ENCODE measurements around the gene CEACAM3.
A peak's percentile ranks its signal among the peaks of the same experiment; 100 is the strongest.

The CEACAM3 gene

GRCh38 chr19:41793414-41793727 lies 3.0 kb upstream of the CEACAM3 start:
- DNase-seq, result no peak

- peak; percentile 53 for DNase-seq
Observed at GRCh38 chr19:41795031-41795461, 1.3 kb upstream of the CEACAM3 start.

DNA sequence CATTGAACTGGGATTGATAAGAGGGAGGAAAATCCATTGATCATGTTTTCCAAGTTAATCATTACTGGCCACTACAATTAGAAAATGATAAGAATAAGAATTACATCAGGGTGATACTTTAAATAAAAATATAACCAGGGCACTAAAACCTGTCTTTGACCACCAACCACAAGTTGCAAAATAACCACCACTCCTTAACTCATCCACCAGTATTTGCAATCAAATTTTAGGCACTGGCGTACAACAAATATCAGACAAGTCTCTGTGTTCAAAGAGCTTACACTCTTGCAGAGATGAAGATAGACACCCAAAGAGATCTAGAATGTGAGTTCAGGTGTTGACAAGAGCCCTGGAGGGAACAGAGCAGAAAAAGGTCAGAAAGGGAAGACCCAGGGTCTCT lies 514 bp downstream of the CEACAM3 start:
- no peak for DNase-seq

GRCh38 chr19:41799444-41800000 lies 3.1 kb downstream of the CEACAM3 start:
- no peak for DNase-seq

GRCh38 chr19:41801031-41801430 lies 4.6 kb downstream of the CEACAM3 start:
- no peak for DNase-seq

DNA sequence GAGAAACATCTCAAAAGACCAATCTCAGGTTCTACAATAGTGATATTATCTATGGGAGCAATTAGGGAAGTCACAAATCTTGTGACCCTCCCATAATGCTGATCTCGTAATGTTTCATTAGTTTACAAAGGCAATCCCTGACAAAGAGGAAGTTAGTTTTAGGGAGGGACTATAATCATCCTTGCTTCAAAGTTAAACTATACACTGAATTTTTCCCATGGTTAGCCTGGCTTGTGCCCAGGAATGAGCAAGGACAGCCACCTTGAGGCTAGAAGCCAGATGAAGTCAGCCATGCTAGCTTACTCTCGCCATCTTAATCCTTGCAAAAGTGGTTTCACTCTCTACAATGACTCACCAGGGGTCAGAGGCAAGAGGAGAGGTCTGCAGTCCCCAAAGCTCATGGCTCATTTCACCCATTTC lies 5.4 kb downstream of the CEACAM3 start:
- DNase-seq, result no peak

DNA sequence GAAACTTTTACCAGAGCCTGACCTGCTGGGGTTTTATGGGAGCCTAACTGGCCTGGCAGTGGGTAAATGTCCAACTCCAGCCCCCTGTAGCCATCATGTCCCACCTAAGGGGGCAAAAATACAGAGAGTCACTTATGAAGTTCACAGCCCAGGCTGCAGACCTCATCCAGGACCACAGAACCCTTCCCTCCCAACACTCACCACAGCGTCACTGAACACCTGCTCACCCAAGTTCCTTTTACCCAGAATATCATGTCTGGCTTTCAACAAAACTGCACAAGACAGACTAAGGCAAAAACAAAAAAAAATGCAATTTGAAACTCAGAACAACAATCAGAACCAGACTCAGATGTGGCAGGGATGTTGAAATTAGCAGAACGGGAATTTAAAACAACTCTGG lies 6.4 kb downstream of the CEACAM3 start:
- no peak for DNase-seq

DNA sequence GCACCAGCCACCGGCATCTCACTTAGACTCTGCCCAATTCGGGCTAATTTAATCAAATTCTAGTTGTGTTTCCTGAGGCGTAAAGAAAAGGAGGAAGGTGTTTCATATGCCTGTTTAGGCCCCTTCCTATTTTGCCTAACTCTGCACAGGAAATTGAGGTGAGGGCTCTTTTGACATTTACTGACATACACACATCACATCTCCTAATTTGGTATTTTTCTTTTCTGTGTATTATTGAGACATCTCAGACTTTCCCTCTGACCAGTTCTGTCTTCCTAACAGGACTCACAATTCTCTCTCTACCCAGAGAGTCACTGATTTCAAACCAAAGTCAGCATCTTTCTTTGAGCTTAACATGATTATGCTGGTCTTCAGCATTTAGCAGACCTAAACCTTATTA lies 7.9 kb downstream of the CEACAM3 start:
- no peak for DNase-seq

DNA sequence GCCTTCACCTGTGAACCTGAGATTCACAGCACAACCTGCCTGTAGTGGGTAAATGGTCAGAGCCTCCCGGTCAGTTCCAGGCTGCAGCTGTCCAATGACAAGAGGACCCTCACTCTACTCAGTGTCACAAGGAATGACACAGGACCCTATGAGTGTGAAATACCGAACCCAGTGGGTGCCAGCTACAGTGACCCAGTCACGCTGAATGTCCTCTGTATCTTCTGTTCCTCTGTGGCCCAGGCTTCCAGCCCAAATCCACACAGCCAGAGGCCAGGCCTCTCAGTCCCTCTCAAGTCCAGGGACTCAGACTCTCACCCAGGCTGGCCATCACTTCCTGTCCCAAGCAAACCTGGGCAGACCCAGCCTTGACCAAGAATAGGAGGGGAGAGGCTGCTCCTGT lies 10.8 kb downstream of the CEACAM3 start:
- DNase-seq, result no peak

DNA sequence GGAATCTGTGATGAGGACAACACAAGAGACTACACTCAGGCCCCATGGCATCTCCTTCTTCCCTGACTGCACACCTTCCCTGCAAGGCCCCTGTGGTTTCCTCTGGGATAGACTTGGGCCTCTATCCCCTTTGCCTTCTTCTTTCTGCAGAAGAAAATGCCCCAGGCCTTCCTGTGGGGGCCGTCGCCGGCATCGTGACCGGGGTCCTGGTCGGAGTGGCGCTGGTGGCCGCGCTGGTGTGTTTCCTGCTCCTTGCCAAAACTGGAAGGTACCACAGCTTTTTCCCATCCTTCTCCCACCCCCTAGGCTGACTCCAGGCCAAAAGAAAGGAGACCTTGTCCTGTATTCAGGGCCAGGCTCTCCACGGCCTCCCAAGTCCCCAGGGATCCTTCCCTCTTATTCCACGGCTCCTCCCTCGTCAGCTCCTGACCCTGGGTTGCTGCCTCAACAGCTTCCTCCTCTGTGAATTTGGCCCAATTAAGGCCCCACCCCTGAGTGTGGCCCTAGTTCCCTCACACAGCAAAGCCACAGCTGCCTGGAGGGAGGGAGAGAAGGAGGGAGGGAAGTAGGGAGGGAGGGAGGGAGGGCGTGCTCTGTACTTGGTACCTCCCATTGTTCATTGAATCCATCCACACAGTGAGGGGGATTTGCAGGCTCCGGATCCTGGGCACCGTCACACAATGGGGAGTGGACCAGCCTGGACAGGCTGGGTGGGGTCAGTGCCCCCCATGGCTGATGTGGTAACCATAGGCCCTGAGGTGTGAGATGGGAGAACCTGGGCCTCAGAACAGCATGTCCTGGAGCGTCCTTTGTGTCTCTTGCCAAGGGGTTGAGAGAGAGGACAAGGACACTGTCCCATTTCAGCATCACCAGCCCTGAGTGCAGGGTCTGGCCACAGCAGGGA lies 12.5 kb downstream of the CEACAM3 start:
- DNase-seq, result no peak

DNA sequence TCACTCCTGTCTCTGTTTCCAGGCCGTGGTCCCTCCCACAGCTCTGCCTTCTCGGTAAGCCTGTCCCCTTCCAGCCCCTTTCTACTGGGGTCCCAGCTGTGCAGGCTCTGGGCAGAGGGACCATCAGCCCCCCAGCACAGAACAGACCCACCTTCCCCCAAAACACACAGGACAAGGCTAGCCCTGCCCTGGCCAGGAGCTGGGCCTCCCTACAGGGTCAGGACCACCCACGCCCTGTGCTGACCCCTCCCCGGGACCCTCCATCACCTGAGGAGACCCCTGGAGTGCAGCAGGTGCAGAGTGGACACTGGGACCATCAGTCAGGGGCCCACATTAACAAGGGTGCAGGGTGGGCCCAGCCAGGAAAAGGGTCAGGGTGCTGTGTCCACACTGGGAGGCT lies 13.9 kb downstream of the CEACAM3 start:
- DNase-seq, result no peak

DNA sequence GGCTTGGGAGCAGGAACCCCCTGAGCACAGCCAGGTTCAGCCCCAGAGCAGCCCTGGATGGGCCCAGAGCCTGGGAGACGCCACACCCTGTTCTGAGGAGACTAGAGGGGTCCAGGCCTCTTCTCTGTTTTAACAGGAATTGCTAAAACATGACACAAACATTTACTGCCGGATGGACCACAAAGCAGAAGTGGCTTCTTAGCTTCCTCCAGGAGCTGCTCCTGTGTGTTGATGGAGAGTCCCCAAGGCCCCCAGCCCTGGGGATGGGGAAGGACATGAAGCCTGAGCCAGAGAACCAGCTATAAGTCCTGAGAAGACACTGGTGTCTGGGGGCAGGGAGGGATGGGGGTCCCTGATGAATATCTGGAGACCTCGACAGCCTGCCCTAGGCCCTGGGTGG lies 14.6 kb downstream of the CEACAM3 start:
- no peak for DNase-seq

DNA sequence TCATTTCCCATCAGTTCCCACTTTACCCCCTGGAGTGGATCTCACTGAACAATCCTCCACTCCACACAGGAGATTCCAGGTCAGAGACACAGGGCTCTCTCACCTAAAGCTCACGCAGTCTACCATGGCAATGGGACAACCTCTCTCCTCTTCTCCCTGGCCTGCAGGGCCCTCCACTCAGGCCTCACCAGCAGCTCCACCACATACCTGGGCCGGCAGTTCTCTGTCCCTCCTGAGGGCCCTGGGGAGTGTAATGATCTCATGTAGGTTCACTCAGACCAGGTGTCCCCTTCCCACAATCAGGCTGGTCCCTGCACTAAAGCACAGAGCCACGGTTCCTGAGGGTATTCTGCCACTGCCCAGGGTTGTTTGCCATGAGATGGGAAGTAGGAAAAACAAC lies 15.6 kb downstream of the CEACAM3 start:
- DNase-seq, result no peak

- DNase-seq, result no peak
Observed at GRCh38 chr19:41813911-41814310, 17.5 kb downstream of the CEACAM3 start.

- no peak for DNase-seq
Observed at GRCh38 chr19:41815301-41815700, 18.9 kb downstream of the CEACAM3 start.

- DNase-seq, result no peak
Observed at GRCh38 chr19:41816761-41817160, 20.4 kb downstream of the CEACAM3 start.

GRCh38 chr19:41821003-41821735 lies 24.8 kb downstream of the CEACAM3 start:
- peak; percentile 6 for DNase-seq

DNA sequence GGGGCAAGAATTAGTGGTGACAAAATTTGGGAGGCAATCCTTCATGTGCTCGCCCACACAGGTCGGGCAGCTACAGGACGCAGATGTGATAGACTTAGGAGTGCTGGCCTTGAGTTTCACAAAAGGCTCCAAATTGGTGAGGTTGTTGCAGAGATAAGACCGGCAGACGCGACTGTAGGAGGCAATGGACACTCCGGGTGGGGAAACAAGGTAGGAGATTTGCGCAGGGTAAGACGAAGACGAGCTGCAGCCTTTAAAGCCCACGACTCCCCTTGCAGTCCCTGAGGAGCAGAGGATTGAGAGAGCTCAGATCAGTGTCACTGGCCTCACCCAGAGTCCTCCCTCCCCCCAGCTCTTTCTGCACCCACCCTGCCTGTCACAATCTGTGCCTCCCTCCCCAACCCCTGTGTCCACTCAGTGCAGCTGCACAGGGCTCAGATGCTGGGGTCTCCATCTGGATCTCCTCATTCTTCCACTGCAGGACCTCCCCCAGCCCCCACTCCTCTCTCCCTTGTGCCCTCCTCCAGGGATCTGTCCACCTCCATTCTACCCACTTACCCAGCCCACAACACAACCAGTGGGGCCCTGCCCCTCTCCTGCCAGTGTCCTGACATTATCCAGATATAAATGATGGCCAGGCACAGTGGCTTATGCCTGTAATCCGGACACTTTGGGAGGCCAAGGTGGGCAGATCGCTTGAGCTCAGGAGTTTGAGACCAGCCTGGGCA lies 41.8 kb downstream of the CEACAM3 start:
- DNase-seq, result no peak

GRCh38 chr19:41839211-41839610 lies 42.8 kb downstream of the CEACAM3 start:
- DNase-seq, result no peak

DNA sequence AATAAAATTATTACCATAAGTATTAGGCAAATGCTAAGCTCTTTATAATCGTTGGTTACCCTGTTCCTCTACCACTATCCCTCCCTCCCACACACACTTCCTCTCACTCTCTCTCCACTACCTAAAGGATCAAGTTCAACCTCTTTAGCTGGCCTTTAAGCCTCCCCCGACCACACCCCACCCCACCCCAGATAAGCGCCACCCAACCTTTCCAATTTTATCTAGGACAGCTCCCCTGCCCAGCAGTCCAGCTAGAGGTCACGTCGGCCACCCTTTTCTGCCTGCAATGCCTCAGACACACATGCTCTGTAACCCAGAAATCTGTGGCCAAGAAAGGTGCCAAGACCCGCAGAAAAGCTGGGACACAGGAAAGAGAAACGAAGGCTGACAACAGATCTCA lies 47.0 kb downstream of the CEACAM3 start:
- no peak for DNase-seq

DNA sequence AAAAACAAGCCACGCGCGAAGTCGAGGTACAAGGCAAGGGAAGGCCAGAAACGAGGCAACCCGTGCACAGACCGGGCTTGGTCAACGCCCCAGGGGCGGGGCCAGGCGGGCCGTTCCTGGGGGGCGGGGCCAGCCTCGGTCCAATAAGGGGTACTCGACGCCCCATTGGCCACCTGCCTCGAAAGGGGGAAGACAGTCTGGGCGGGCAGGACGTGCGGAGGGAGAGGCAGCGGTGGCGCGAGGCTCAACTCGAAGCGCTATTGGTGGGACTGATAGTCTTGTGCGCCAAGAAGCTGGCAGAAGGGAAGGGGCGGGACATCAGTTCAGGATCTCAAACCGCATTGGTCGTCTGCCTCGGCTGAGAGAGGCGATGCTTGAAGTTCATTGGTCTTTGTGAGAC lies 48.2 kb downstream of the CEACAM3 start, which contains the start of gene LYPD4:
Gene LYPD4, minus strand, starts transcription at position 83 of the 400 bp plus-strand sequence. CDS start 5,398 bp downstream, outside the sequence.
- DNase-seq, result no peak

- no peak for DNase-seq
Observed at GRCh38 chr19:41845001-41845050, 48.4 kb downstream of the CEACAM3 start, which contains the start of gene DMRTC2. TSS of gene DMRTC2 (plus strand) at chr19:41845042. CDS start at chr19:41847429, 2,387 bp downstream.

DNA sequence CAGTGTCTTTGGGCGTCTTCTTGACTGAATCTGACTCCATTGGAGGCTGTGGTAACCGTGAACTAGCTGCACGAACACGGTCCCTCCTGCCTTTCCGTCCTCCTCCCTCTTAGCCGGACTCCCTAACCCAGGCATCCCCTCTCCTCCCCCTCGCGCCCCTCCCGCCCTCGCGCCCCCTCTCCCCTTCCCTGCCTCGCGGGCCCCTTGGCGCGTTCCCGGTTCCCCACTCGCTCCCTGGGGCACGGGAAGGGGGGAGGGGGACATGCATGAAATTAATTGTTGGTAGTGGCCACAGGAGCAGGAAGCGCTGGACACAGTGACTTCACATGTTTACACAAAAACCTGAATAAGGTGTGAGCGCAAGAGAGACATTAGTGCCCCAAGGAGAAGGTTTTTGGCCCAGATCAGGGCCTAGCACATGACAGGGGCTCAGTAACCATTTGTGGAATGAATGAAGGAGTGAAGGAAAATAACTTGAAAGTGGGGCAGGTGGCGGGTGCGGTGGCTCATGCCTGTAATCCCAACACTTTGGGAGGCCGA lies 48.7 kb downstream of the CEACAM3 start:
- DNase-seq, result no peak

Data from stimulated activated naive CD4-positive, alpha-beta T cell treated with Interleukin-2 at 50 U/mL for 16 hours (primary cell).